Stimulated activated naive B cell treated with anti-CD40 and anti-IgM and Interleukin-4, amounts not matched to agents 10 μg/mL and 1 μg/mL and 100 μg/mL, for 72 hours (primary cell): ENCODE measurements around the gene CERS5.
"Not testable (repeated sequence)": the region's sequence is repeated elsewhere in the genome, so short reads cannot be mapped to it uniquely, and the experiment has no call there.

Source experiments
- ATAC-seq, 2 donors: fragments of 150-1000 bp; cut with Tn5 transposase; replicated peaks; 2 replicates each; pipeline ENCODE4 v1.10.0; 2021; ENCODE audit warnings: moderate library complexity in 1 of 2
- DNase-seq: peaks from one replicate; pipeline ENCODE4 v3.0.0; 2021
- H3K27ac Mint-ChIP-seq: one replicate; pipeline ENCODE4 v1.8.0; 2022; ENCODE audit warnings: mild to moderate bottlenecking, mixed read lengths
- H3K27me3 Mint-ChIP-seq, 2 donors: one replicate each; pipeline ENCODE4 v1.8.0; 2022; ENCODE audit warnings: mixed read lengths in 2 of 2
- H3K36me3 Mint-ChIP-seq, 2 donors: one replicate each; pipeline ENCODE4 v1.8.0; 2022; ENCODE audit warnings: mixed read lengths in 2 of 2, mild to moderate bottlenecking in 1 of 2
- H3K4me1 Mint-ChIP-seq, 2 donors: one replicate each; pipeline ENCODE4 v1.8.0; 2022; ENCODE audit warnings: mixed read lengths in 2 of 2, mild to moderate bottlenecking in 1 of 2
- H3K4me3 Mint-ChIP-seq, 2 donors: one replicate each; pipeline ENCODE4 v1.8.0; 2022; ENCODE audit warnings: mild to moderate bottlenecking in 2 of 2, mixed read lengths in 2 of 2, moderate library complexity in 1 of 2
- H3K9me3 Mint-ChIP-seq, 2 donors: one replicate each; pipeline ENCODE4 v1.8.0; 2022; ENCODE audit warnings: mixed read lengths in 2 of 2, mild to moderate bottlenecking in 1 of 2

The CERS5 gene

GRCh38 chr12:50090391-50090790 is 76.8 kb downstream of the CERS5 start:
- no peaks in the 10 kb centered on the region for H3K9me3 Mint-ChIP-seq
- ATAC-seq (no peak), DNase-seq (no peak)
- no peak overlapping the region for H3K4me3 Mint-ChIP-seq
- H3K4me1 Mint-ChIP-seq: peaks cover 23 to 34% of the 10 kb centered on the region in 2 donors
- H3K27me3 Mint-ChIP-seq: no peaks in the 10 kb centered on the region
- H3K27ac Mint-ChIP-seq: no peak overlapping the region
- peaks cover 22 to 32% of the 10 kb centered on the region in 2 donors for H3K36me3 Mint-ChIP-seq

- no peak for ATAC-seq
Measured at GRCh38 chr12:50089730-50090129, 77.4 kb downstream of the CERS5 start.

DNA sequence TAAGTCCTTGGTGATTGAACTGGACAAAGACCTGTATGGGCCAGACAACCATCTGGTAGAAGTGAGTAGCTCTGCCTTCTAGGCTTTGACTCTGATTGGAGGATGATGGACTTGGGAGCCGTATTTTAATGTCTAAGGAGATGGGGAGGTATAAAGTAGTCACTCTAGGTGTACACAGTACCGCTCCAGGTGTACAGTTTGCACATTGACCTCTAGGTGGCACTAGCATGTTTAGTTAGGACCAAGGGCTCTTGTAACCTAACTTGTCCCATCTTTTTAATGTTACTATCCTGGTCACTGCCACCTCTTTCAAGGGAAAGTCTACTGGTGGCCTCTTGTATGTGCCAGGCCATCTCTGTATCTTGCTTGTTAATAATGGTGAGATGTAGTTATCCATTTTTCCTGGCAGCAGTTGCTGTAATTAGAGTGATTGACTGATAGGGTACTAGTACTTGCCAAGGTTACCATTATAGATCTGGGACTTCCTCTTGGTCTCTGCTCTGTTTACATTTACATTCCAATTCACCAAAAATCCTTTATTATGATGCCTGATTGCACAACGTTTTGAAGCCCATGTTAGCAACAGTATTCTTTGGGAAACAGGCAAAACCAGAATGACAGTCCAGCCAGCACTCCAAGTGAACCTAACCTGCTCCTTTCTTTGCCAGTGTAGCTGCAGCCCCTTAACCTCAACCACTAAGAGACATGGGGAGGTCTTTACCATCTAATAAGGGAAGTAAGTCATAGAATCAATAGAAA is 78.4 kb downstream of the CERS5 start:
- Mint-ChIP-seq H3K4me3 (no peak overlapping the region), H3K36me3 (peaks cover 21 to 23% of the 10 kb centered on the region in 2 donors), H3K4me1 (peaks cover 23 to 35% of the 10 kb centered on the region in 2 donors), H3K9me3 (no peaks in the 10 kb centered on the region), H3K27ac (no peak overlapping the region), H3K27me3 (no peaks in the 10 kb centered on the region)
- peak; percentile 27 to 35 for ATAC-seq
- DNase-seq: peak; percentile 41

More at GRCh38 chr12:50089730-50090129, 77.4 kb downstream of the CERS5 start:
- Mint-ChIP-seq H3K36me3 (peaks cover 22 to 26% of the 10 kb centered on the region in 2 donors), H3K4me3 (no peak overlapping the region), H3K27me3 (no peaks in the 10 kb centered on the region), H3K4me1 (peaks cover 23 to 35% of the 10 kb centered on the region in 2 donors), H3K9me3 (no peaks in the 10 kb centered on the region), H3K27ac (no peak overlapping the region)
- DNase-seq: no peak

GRCh38 chr12:50087995-50088394 is 79.2 kb downstream of the CERS5 start:
- H3K36me3 Mint-ChIP-seq: peaks cover 17 to 23% of the 10 kb centered on the region in 2 donors
- H3K4me1 Mint-ChIP-seq: peaks cover 26 to 41% of the 10 kb centered on the region in 2 donors
- H3K9me3 Mint-ChIP-seq: no peaks in the 10 kb centered on the region
- no peaks in the 10 kb centered on the region for H3K27me3 Mint-ChIP-seq
- no peak for DNase-seq
- H3K4me3 Mint-ChIP-seq: no peak overlapping the region
- no peak for ATAC-seq
- H3K27ac Mint-ChIP-seq: peak overlapping the region; percentile 57

DNA sequence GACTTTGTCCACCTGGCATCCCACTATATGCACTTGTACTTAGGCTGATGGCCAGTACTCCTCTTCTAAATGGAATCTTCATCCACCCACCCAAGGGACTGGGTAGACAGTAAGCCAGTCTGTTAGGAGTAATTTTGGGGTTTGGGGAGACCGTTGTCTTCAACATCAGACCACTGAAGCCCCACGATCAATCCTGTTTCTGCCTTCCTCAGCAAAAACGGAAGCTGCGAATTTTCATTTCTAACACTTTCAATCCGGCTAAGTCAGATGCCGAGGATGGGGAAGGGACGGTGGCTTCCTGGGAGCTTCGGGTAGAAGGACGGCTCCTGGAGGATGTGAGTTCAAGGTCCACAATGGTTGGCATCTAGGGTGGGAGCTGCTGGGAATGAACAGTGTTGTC is 80.0 kb downstream of the CERS5 start:
- H3K27me3 Mint-ChIP-seq: no peaks in the 10 kb centered on the region
- DNase-seq (no peak), ATAC-seq (no peak)
- peaks cover 26 to 41% of the 10 kb centered on the region in 2 donors for H3K4me1 Mint-ChIP-seq
- H3K9me3 Mint-ChIP-seq: no peaks in the 10 kb centered on the region
- H3K36me3 Mint-ChIP-seq: peaks cover 12 to 23% of the 10 kb centered on the region in 2 donors
- no peak overlapping the region for H3K4me3 Mint-ChIP-seq
- H3K27ac Mint-ChIP-seq: no peak overlapping the region

GRCh38 chr12:50086148-50086547 is 81.0 kb downstream of the CERS5 start:
- Mint-ChIP-seq H3K4me1 (peaks cover 26 to 49% of the 10 kb centered on the region in 2 donors), H3K27me3 (no peaks in the 10 kb centered on the region), H3K9me3 (no peaks in the 10 kb centered on the region), H3K4me3 (peak overlapping the region; percentile 96), H3K27ac (peak overlapping the region; percentile 98), H3K36me3 (peaks cover 8 to 19% of the 10 kb centered on the region in 2 donors)
- DNase-seq (no peak), ATAC-seq (no peak)

- H3K27me3 Mint-ChIP-seq: no peaks in the 10 kb centered on the region
- H3K36me3 Mint-ChIP-seq: peaks cover 5 to 16% of the 10 kb centered on the region in 2 donors
- no peak for DNase-seq
- H3K27ac Mint-ChIP-seq: peak overlapping the region; percentile 98
- H3K4me3 Mint-ChIP-seq: peak overlapping the region; percentile 96
- peaks cover 26 to 49% of the 10 kb centered on the region in 2 donors for H3K4me1 Mint-ChIP-seq
- H3K9me3 Mint-ChIP-seq: no peaks in the 10 kb centered on the region
- peak in 1 of 2 donors; percentile 22 for ATAC-seq
Measured at GRCh38 chr12:50085615-50086072, 81.5 kb downstream of the CERS5 start.

- Mint-ChIP-seq H3K4me3 (peak within 1 kb of the TSS; percentile 96), H3K9me3 (no peaks in the 10 kb centered on the region), H3K27ac (peak within 1 kb of the TSS; percentile 98), H3K36me3 (peaks cover under 1 to 13% of the 10 kb centered on the region in 2 donors), H3K4me1 (peaks cover 26 to 49% of the 10 kb centered on the region in 2 donors), H3K27me3 (peaks cover 0 to under 1% of the 10 kb centered on the region in 2 donors)
- peak; percentile 92 to 94 for ATAC-seq
- DNase-seq: peak; percentile 82
Measured at GRCh38 chr12:50084775-50085614, 82.2 kb downstream of the CERS5 start, which contains the start of gene SMARCD1. SMARCD1 (plus strand) TSS chr12:50085342; CDS start chr12:50085370, 28 bp downstream.

DNA sequence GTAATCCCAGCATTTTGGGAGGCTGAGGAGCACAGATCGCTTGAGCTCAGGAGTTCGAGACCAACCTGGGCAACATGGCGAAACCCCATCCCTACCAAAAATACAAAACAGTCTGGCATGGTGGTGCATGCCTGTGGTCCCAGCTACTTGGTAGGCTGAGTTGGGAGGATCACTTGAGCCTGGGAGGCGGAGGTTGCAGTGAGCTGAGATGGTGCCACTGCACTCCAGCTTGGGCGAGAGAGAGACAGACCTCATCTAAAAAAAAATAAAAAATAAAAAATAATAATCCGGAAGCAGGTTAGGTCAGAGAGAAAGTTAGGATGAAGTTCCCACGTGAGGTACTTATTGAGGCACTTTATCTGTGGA is 82.8 kb downstream of the CERS5 start:
- peaks cover 26 to 49% of the 10 kb centered on the region in 2 donors for H3K4me1 Mint-ChIP-seq
- H3K27ac Mint-ChIP-seq: peak overlapping the region; percentile 98
- ATAC-seq, H3K36me3 Mint-ChIP-seq, H3K27me3 Mint-ChIP-seq, DNase-seq, H3K9me3 Mint-ChIP-seq: not testable (repeated sequence)
- peak overlapping the region; percentile 96 for H3K4me3 Mint-ChIP-seq

DNA sequence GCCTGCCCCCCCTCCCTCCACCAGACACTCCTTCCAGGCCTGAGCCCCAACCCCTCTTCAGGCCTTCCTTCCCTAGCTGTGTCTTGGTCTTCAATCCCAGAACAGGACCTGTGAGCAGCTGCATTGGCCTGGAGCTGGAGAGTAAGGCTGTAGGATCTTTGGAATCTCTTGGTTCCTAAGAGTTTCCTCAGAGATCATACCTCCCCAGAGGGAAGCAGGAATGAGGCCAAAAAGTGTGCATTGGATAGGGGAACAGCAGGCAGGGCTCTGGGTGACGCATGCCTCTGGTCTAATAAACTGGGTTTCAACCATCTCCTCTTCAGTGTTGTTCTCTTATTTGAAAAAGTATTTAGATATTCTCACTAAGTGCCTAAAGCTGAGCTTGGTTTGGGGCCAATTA is 83.9 kb downstream of the CERS5 start:
- no peaks in the 10 kb centered on the region for H3K9me3 Mint-ChIP-seq
- peak overlapping the region; percentile 72 to 85 for H3K4me3 Mint-ChIP-seq
- ATAC-seq: no peak
- DNase-seq: no peak
- peaks cover 0 to 13% of the 10 kb centered on the region in 2 donors for H3K27me3 Mint-ChIP-seq
- peaks cover 23 to 44% of the 10 kb centered on the region in 2 donors for H3K4me1 Mint-ChIP-seq
- H3K36me3 Mint-ChIP-seq: peaks cover 0 to 7% of the 10 kb centered on the region in 2 donors
- H3K27ac Mint-ChIP-seq: peak overlapping the region; percentile 93

DNA sequence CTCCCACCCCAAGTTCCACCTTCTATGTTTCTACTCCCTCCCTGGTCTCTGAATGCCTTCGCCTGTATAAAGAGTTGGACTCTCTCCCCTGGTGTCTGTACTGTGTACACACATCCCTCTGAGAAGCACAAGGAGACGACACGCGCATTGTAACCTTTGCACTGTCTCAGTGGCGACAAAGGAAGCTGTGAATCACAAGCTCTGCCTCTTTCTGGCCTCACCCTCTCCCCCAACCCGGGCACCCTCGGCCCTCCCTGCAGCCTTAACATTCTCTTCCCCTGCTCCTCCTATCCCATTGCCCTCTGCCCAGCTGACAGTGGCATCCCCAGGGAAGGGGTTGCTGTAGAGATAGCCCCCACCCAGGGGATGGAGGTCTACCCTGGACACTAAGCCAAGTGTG is 84.5 kb downstream of the CERS5 start:
- Mint-ChIP-seq H3K4me1 (peaks cover 18 to 37% of the 10 kb centered on the region in 2 donors), H3K27ac (no peak overlapping the region)

DNA sequence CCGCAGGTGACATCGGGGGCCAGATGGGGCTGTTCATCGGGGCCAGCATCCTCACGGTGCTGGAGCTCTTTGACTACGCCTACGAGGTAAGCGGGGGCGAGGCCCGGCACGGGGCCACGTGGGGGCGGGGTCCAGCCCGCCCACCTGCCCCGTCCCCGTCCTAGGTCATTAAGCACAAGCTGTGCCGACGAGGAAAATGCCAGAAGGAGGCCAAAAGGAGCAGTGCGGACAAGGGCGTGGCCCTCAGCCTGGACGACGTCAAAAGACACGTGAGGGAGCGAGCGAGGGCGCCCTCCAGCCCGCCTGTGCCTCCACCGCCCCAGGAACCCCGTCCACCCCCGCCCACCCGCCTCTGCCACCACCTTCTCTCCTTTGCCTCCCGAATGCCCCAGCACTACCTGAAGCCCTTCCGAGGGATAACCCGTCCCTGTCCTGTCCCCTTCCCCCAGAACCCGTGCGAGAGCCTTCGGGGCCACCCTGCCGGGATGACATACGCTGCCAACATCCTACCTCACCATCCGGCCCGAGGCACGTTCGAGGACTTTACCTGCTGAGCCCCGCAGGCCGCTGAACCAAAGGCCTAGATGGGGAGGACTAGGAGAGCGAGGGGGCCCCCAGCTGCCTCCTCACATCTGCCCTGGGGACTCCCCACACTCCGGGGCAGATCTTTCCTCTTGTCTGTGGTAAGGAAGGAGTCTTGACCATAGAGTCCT is 85.9 kb downstream of the CERS5 start:
- ATAC-seq (no peak), DNase-seq (no peak)
- Mint-ChIP-seq H3K4me3 (no peak overlapping the region), H3K27me3 (peaks cover 0 to 31% of the 10 kb centered on the region in 2 donors), H3K4me1 (peaks cover 9 to 23% of the 10 kb centered on the region in 2 donors), H3K27ac (no peak overlapping the region), H3K9me3 (no peaks in the 10 kb centered on the region), H3K36me3 (no peaks in the 10 kb centered on the region)

More for the DNA sequence above, 84.5 kb downstream of the CERS5 start:
- H3K9me3 Mint-ChIP-seq: no peaks in the 10 kb centered on the region
- ATAC-seq (no peak), DNase-seq (no peak)
- peaks cover 0 to 18% of the 10 kb centered on the region in 2 donors for H3K27me3 Mint-ChIP-seq
- H3K4me3 Mint-ChIP-seq: no peak overlapping the region
- peaks cover 0 to 7% of the 10 kb centered on the region in 2 donors for H3K36me3 Mint-ChIP-seq

- no peak overlapping the region for H3K4me3 Mint-ChIP-seq
- peaks cover 0 to 37% of the 10 kb centered on the region in 2 donors for H3K27me3 Mint-ChIP-seq
- DNase-seq (no peak), ATAC-seq (no peak)
- peaks cover 9 to 20% of the 10 kb centered on the region in 2 donors for H3K4me1 Mint-ChIP-seq
- no peaks in the 10 kb centered on the region for H3K36me3 Mint-ChIP-seq
- no peaks in the 10 kb centered on the region for H3K9me3 Mint-ChIP-seq
- H3K27ac Mint-ChIP-seq: no peak overlapping the region
Measured at GRCh38 chr12:50079771-50080170, 87.4 kb downstream of the CERS5 start.
